Fibroblast of mammary gland (primary cell): ENCODE data around the gene PDE1A.

ENCODE experiments used
- DNase-seq: peaks from one replicate; pipeline ENCODE4 v3.0.0-alpha.2; 2010; ENCODE audit warnings: low read depth
- H3K4me3 ChIP-seq: 2 replicates; pipeline ENCODE4 v1.5.1; 2011; ENCODE audit warnings: low read depth, mild to moderate bottlenecking, low read length, moderate library complexity; ENCODE audit not compliant: control insufficient read depth
- CTCF ChIP-seq: conservative IDR thresholded peaks from 2 replicates; pipeline ENCODE4 v1.5.1; 2011; ENCODE audit warnings: low read depth, low read length, inconsistent platforms; ENCODE audit not compliant: control insufficient read depth, insufficient read depth

PDE1A gene

GRCh38 chr2:182267971-182268370, 158.9 kb downstream of the PDE1A start:
- H3K4me3 ChIP-seq = no peak overlapping the region
- TF ChIP-seq CTCF = no peak
- DNase-seq = no peak

DNA sequence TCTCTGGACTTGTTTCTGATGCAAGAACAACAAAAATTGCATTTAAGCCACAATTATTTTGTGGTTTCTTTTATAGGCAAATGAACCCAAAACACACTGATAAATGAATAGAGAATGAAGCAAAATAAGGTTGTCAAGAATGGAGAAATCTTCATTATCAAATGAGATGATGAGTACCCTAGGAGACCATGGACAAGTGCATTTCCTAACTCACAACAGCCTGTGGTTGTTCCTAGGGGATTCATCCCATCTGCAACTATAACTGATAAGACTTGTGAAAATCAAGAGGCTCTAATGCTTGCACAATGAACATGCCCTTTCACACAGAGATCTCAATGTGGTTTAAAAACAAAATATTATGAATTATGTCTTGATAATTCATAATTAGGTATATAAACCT, 159.9 kb downstream of the PDE1A start:
- no peak for DNase-seq
- no peak overlapping the region for H3K4me3 ChIP-seq
- TF ChIP-seq CTCF = no peak

GRCh38 chr2:182265718-182266117, 161.1 kb downstream of the PDE1A start:
- no peak overlapping the region for H3K4me3 ChIP-seq
- no peak for DNase-seq
- no peak for TF ChIP-seq CTCF

- DNase-seq = no peak
- no peak overlapping the region for H3K4me3 ChIP-seq
- TF ChIP-seq CTCF = no peak
Measured at GRCh38 chr2:182261860-182262387, 164.9 kb downstream of the PDE1A start.

GRCh38 chr2:182259629-182260150, 167.1 kb downstream of the PDE1A start:
- no peak for TF ChIP-seq CTCF
- DNase-seq = peak; percentile 62

GRCh38 chr2:182252534-182252933, 174.3 kb downstream of the PDE1A start:
- TF ChIP-seq CTCF = no peak
- no peak overlapping the region for H3K4me3 ChIP-seq
- DNase-seq = no peak

More at GRCh38 chr2:182259629-182260150, 167.1 kb downstream of the PDE1A start:
- H3K4me3 ChIP-seq = no peak overlapping the region

DNA sequence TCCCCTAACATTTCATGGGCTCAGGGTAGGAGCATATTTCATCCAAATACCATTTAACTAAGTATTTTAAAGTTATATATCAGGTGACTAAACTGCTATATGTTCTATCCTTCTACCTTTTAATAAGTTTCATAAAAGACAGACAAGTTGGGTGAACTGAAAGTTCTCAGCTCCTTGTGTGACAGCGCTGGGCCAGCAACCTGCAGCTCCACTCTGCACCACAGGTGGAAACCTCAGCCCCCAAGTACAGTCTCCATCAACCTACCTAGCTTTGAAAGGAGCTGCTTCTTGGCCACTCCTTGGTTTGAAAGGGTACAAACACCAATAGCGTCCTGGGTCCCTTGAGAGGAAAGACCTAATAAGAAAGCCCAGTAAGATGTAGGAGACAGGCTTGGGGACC, 177.9 kb downstream of the PDE1A start:
- TF ChIP-seq CTCF = no peak
- DNase-seq = no peak

More for the DNA sequence above, 177.9 kb downstream of the PDE1A start:
- H3K4me3 ChIP-seq = no peak overlapping the region
